Progenitor cell of endocrine pancreas (in vitro differentiated cells): ENCODE data around the gene GMPS. TPM values are rescaled to one million over a fixed set of nuclear protein-coding genes. Genes with fewer than 3 reads are reported as not detected.
A peak's percentile ranks its signal among the peaks of the same experiment; 100 is the strongest.
"Not testable (repeated sequence)": the region's sequence is repeated elsewhere in the genome, so short reads cannot be mapped to it uniquely, and the experiment has no call there.

Experiments used
- DNase-seq: peaks from one replicate; pipeline ENCODE4 v3.0.0; 2021; ENCODE audit warnings: low spot score; ENCODE audit not compliant: unreplicated experiment
- H3K27ac Mint-ChIP-seq: 2 replicates; pipeline ENCODE4 v1.8.0; 2021; ENCODE audit warnings: mild to moderate bottlenecking, moderate library complexity, mixed read lengths
- H3K27me3 Mint-ChIP-seq: 2 replicates; pipeline ENCODE4 v1.8.0; 2021; ENCODE audit warnings: mixed read lengths
- H3K36me3 Mint-ChIP-seq: 2 replicates; pipeline ENCODE4 v1.8.0; 2022; ENCODE audit warnings: mixed read lengths; ENCODE audit not compliant: insufficient read depth
- H3K4me1 Mint-ChIP-seq: 2 replicates; pipeline ENCODE4 v1.8.0; 2021; ENCODE audit warnings: low read depth, mixed read lengths
- H3K4me3 Mint-ChIP-seq: 2 replicates; pipeline ENCODE4 v1.8.0; 2021; ENCODE audit warnings: low read depth, mild to moderate bottlenecking, moderate library complexity, mixed read lengths
- H3K9me3 Mint-ChIP-seq: 2 replicates; pipeline ENCODE4 v1.8.0; 2021; ENCODE audit warnings: low read depth, mixed read lengths
- CTCF ChIP-seq: fragments of 200-600 bp; sonication (generic); IDR thresholded peaks from one replicate; pipeline ENCODE4 v1.5.0; 2021; ENCODE audit warnings: antibody characterized with exemption, mild to moderate bottlenecking; ENCODE audit not compliant: unreplicated experiment
- total RNA-seq: library from RNA; stranded (reverse); gene quantifications from 2 replicates; pipeline ENCODE4 v1.2.1, GENCODE V29; 2021

The GMPS gene
- total RNA-seq, 1 donor from 2014 or later, result 76.0 TPM

- Mint-ChIP-seq H3K4me3 (no peak overlapping the region), H3K4me1 (peaks cover under 1% of the 10 kb centered on the region), H3K27ac (no peak overlapping the region), H3K36me3 (no peaks in the 10 kb centered on the region), H3K27me3 (peaks cover 7% of the 10 kb centered on the region), H3K9me3 (peaks cover under 1% of the 10 kb centered on the region)
- no peak for DNase-seq
- no peak for TF ChIP-seq CTCF
Measured at GRCh38 chr3:155859859-155860258, 10.6 kb upstream of the GMPS start.

- DNase-seq, H3K27me3 Mint-ChIP-seq: not testable (repeated sequence)
Measured at GRCh38 chr3:155860424-155860823, 10.0 kb upstream of the GMPS start.

GRCh38 chr3:155861476-155862183, 8.8 kb upstream of the GMPS start:
- Mint-ChIP-seq H3K27ac (no peak overlapping the region), H3K4me1 (no peaks in the 10 kb centered on the region), H3K9me3 (no peaks in the 10 kb centered on the region), H3K27me3 (peaks cover 5% of the 10 kb centered on the region), H3K4me3 (no peak overlapping the region), H3K36me3 (no peaks in the 10 kb centered on the region)
- DNase-seq, result no peak
- no peak for TF ChIP-seq CTCF

More at GRCh38 chr3:155860424-155860823, 10.0 kb upstream of the GMPS start:
- not testable (repeated sequence) for H3K9me3 Mint-ChIP-seq, H3K4me1 Mint-ChIP-seq, H3K27ac Mint-ChIP-seq, H3K4me3 Mint-ChIP-seq, H3K36me3 Mint-ChIP-seq

- H3K9me3 Mint-ChIP-seq, H3K36me3 Mint-ChIP-seq, DNase-seq, H3K4me1 Mint-ChIP-seq, H3K27ac Mint-ChIP-seq, H3K4me3 Mint-ChIP-seq, H3K27me3 Mint-ChIP-seq: not testable (repeated sequence)
Measured at GRCh38 chr3:155862290-155862982, 8.0 kb upstream of the GMPS start.

GRCh38 chr3:155863072-155863784, 7.2 kb upstream of the GMPS start:
- H3K27ac Mint-ChIP-seq, result no peak overlapping the region
- H3K9me3 Mint-ChIP-seq, result no peaks in the 10 kb centered on the region
- no peaks in the 10 kb centered on the region for H3K27me3 Mint-ChIP-seq
- no peak overlapping the region for H3K4me3 Mint-ChIP-seq
- TF ChIP-seq CTCF, result no peak
- H3K36me3 Mint-ChIP-seq, result no peaks in the 10 kb centered on the region
- no peak for DNase-seq
- no peaks in the 10 kb centered on the region for H3K4me1 Mint-ChIP-seq

- no peak for DNase-seq
- Mint-ChIP-seq H3K4me1 (peaks cover 21% of the 10 kb centered on the region), H3K4me3 (peak overlapping the region; percentile 84), H3K27me3 (no peaks in the 10 kb centered on the region), H3K36me3 (no peaks in the 10 kb centered on the region), H3K9me3 (no peaks in the 10 kb centered on the region), H3K27ac (peak overlapping the region; percentile 98)
- TF ChIP-seq CTCF, result peak; percentile 38
Measured at GRCh38 chr3:155869691-155870090, 759 bp upstream of the GMPS start.
